NCI-H526 (cell line): ENCODE data around the gene CCDC146.
"Not testable (repeated sequence)": the region's sequence is repeated elsewhere in the genome, so short reads cannot be mapped to it uniquely, and the experiment has no call there.

Experiments used
- DNase-seq, 2 experiments: peaks; one replicate each; lab custom pipeline; 2025; lab: John Stamatoyannopoulos, UW

Gene CCDC146

DNA sequence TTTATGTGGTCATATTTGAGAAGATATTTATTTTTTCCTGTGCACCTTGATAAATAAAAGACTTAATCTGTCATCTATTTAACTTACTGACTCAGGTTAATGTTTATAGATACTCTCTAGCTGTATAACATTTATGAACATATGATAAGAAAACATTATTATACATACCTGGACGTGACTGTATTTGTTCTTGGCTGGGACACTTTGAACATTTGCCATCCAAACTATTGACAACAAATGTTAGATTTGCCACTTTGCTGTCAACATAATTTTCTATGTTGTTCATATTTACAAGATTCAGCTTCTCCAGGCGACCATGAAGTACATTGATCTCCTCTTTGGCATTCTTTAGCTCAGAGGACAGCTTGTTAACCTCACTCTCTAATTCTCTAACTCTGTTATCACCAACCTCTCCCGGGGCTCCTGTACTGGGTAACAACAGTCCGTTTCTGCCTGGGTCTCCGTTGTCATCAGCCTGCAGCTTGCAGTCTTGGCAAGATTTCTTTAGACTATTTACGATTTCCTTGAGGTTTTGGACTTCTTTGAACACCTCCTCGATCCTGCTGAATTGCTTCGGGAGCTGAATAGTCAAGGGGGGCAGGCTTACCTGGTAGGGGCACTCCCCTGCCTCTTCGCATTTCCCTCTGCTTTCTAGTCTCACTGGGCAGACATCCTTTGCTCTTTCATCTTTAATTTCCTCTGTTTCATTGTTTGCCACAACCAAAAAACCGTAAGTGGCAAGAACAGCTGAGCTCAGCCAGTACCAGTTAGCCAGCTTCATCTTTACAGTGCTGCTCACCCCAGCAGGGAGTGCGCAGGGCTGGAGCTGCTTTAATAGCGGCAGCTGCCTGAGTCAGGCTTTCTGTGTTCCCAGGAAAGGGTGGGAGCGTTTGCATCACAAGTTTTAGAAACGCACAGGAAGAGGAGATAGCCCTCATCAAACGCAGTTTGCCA is 76.9 kb downstream of the CCDC146 start, which contains the start of gene FGL2:
TSS of gene FGL2 (minus strand) at position 807 of the 954 bp plus-strand sequence. CDS start at position 781, 26 bp downstream.
- DNase-seq: no peak

DNA sequence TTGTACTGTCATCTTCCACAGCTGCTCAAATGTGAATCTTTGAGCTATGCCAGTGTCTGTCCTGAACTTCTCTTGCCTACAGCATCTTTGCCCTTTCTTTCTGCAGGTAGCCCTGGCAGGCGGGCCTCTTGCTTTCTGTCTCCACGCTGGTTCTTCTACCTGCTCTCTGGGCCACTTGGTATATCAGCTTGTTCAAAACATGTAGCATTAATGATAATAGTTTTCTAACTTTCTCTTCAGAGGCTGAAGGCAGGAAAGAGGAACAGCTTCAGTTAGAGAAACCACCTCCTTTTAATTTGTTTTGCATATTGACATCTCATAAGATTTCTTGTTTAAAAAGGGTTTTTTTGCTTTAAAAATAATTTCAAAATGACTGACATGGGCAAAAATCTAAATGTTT is 78.1 kb downstream of the CCDC146 start:
- DNase-seq: no peak

GRCh38 chr7:77202481-77202976 is 80.1 kb downstream of the CCDC146 start:
- DNase-seq: no peak

DNA sequence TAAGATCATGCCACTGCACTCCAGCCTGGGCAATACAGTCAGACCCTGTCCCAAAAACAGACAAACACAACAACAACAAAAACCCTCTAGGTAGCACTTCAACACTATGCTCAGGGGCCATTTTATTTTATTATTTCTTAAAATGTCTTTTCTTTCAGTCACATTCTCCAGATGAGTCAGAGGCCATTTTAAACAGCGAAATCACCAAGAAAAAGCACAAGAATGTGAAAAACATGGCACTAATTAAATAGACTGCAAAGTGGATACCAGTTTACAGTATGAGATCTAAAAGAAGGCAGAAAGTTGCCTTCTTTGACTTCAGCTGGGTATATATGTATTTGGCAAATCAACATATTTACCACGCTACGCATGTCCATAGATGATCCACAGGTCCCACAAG is 83.3 kb downstream of the CCDC146 start:
- no peak for DNase-seq

GRCh38 chr7:77208416-77208815 is 86.0 kb downstream of the CCDC146 start:
- no peak for DNase-seq

GRCh38 chr7:77209479-77210139 is 87.2 kb downstream of the CCDC146 start:
- no peak for DNase-seq

GRCh38 chr7:77216181-77216845 is 93.9 kb downstream of the CCDC146 start:
- no peak for DNase-seq

DNA sequence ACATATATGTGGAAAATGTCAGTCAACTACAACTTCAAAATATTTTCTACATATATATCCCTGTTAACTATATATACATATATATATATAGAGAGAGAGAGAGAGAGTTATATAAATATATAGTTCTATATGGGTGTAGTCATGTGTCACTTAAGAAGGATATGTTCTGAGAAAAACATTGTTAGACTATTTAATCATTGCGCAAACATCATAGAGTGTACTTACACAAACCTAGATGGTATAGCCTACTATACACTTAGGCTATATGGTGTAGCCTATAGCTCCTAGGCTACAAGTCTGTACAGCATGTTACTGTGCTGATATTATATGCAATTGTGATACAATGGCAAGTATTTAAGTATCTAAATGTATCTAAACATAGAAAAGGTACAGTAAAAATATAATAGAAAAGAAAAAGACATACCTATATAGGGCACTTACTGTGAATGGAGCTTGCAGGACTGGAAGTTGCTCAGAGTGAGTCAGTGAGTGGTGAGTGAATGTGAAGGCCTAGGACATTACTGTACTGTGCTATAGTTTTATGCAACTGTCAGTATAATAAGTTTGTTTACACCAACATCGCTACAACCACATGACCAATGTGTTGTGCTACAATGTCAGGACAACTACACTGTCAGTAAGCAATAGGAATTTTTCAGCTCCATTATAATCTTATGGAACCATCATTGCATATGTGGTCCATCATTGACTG is 95.2 kb downstream of the CCDC146 start:
- DNase-seq: no peak

- DNase-seq: not testable (repeated sequence)
These were observed 97.4 kb downstream of the CCDC146 start for GRCh38 chr7:77219701-77220331.

DNA sequence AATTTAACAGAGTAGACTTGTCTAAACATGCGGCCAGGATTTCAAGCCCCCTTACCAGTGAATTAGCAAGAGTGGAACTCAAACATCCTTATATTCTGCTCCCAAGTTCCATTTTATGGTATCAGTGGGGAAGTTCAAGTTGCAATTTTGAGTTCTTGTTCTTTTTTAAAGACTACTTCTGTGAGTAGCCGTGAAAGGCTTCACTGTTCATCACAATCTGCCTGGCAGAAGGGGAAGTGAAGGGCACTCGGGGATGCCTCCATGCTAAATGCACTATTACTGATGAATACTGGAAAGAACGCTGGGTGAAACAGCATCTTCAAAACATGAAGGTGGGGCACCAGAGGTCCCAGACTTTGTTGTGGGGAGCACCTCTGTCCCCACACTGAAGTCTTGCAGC is 99.7 kb downstream of the CCDC146 start:
- DNase-seq: no peak

- no peak for DNase-seq
These were observed 100.4 kb downstream of the CCDC146 start for GRCh38 chr7:77222819-77223218.

DNA sequence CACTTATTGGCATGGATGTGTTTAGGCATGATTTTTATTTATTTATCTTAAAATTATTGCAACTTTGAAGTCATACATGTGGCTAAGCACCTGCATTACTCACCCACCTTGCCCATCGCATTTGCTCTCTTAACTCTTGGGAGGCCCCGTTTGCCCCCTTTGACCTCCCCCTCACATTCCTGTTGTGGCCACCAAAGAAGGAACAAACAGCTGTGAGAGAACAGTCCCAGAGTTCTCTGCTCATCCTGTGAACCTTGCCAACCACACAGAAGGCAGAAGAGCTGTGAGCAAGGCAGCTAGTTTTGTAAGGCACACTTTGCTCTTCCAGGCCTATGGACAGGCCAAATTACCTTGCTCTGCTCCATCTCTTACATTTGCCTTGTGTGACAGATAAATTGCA is 100.8 kb downstream of the CCDC146 start:
- no peak for DNase-seq

DNA sequence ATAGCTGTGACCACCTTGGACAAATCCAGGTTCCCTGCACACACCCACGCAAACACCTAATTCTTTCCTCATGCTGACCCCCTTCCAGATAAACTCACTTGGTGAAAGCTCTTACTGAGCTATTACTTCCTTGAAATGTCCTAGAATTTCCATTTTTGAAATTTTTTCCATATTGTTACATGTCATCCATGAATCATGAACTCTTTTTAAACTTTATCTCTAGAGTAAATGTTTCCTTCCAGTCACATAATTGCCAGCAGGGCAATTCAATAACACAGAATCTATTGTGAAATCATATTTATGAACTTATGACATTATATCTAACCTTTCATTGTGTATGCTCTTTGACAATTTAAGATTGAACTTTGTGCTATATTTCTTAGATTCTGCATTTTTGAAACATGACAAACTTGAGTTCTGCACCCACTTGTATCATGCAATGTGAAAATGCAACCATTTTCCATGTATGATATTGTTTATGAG is 104.0 kb downstream of the CCDC146 start:
- DNase-seq: no peak

DNA sequence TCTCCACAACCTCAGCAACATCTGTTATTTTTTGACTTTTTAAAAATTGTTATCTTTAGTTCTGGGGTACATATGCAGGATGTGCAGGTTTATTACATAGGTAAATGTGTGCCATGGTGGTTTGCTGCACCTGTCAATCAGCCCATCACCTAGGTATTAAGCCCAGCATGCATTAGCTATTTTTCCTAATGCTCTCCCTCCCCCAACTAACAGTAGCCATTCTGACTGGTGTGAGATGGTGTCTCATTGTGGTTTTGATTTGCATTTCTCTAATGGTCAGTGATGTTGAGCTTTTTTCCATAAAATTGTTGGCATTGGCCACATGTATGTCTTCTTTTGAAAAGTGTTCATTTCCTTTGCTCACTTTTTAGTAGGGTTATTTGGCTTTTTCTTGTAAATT is 106.4 kb downstream of the CCDC146 start:
- not testable (repeated sequence) for DNase-seq

- DNase-seq: no peak
These were observed 110.1 kb downstream of the CCDC146 start for GRCh38 chr7:77232467-77232866.

DNA sequence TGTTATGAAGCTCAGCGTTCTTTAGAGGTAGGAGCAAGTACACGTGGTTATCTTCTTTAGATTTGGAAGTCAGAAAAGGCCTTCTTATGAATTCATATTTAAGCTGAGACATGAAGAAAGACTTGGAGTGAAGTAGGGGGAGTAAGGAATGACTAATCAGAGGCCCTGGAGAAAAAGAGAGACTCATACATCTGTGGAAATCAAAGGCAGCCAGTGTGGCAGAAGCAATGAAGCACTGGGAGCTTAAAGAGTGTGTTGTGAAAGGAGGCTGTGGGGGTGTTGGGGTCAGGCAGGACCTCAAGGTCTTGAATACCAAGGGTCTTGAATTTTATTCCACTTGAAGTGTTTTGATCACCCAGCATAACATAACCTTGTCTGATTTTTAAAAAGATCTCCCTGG is 112.9 kb downstream of the CCDC146 start:
- no peak for DNase-seq

DNA sequence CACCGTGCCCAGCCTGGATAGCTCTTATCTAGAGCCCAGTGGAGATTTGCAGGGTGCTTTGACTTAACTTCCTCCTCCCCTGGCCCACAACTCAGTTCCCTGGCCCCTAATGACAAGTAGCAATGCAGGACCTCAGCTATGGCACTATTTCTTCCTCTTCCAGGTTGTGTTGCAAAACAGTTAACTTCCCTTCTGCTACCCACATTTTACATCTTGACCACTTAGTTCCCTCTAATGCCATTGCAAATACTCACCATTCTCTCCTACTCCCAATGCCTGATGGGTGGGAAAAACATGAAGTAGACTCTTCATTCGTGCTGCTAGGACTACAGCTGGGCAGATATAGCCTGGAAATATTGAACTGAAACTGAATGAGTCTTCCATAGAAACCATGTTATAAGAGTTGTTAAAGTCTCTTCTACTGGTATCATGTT is 116.3 kb downstream of the CCDC146 start:
- no peak for DNase-seq

DNA sequence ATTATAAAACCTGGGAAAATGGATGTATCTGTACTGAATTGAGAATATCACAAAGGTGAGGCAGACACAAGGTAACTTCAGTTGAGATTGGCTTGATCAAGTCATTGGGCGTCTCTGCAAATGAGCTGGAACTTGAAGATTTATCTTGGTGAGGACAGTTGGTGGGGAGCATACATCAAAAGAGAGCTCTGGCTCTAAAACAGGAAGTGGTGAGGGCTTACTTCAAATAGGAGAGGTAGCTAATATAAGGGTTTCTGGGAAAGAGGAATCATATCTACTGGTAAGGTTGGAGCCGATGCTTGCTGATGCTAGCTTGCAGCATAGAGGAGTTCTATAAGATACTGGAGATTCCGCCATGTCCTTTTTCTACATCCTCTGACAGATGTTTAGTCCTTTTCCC is 117.1 kb downstream of the CCDC146 start:
- DNase-seq: no peak

GRCh38 chr7:77242068-77242467 is 119.7 kb downstream of the CCDC146 start:
- DNase-seq: no peak

DNA sequence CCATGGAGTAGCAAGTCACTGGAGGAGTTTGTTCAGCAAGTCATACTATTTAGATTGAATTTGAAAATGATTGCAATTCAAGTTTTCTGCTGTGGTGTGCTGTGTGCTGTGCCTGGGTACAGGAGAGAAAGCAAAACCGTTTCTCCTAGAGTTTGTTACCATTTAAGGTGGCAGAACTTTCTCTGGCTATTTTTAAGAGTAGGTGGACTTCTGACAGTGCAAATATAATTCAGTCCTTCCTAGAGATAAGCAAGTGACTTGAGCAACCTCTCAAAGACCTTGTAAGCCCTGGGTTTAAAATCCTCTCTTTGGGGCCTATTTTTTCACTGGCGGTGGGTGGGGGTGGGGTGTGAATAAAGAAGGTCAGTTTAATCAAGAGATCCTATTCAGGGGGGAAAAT is 120.1 kb downstream of the CCDC146 start:
- no peak for DNase-seq
